ENCODE data around the gene ARPP21. TPM values are rescaled to one million over a fixed set of nuclear protein-coding genes. Genes with fewer than 3 reads are reported as not detected.
"Not testable (repeated sequence)": the region's sequence is repeated elsewhere in the genome, so short reads cannot be mapped to it uniquely, and the experiment has no call there.

ARPP21 gene
- total RNA-seq, 1 experiment from 2014 or later, result not detected

DNA sequence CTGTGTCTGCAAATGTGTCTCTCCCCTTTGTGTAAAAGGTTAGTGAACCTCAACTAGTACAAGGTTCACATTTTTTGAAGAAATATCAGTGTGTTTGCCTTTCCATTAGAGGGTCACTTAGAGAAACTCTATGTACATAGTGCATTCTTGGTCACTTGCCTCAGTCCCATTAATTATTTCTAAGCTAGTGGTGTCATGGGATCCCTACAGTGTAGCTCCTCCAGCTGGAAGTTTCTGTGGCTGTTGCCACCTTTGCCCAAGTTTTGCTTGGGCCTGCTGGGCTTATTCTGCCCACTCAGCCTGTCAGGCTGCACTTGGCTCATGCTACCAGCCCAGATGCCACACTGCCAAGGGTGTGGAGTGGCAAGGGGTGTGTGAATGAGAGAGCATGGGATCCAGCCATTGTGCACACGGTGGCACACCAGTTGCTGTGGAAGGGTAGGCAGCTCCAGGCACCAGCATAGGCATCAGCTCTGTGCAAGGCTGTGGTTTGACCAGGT lies 161.7 kb downstream of the ARPP21 start:
- Histone ChIP-seq H3K4me3 (no peak overlapping the region), H3K9me3 (replicated peaks) (no peaks in the 10 kb centered on the region), H3K4me1 (replicated peaks) (no peaks in the 10 kb centered on the region), H3K36me3 (no peaks in the 10 kb centered on the region), H3K27ac (no peak overlapping the region), H3K27me3 (replicated peaks) (no peaks in the 10 kb centered on the region)
- DNase-seq (ENCODE audit: low read depth in 1 of 2, low spot score in 2 of 2), result no peak

DNA sequence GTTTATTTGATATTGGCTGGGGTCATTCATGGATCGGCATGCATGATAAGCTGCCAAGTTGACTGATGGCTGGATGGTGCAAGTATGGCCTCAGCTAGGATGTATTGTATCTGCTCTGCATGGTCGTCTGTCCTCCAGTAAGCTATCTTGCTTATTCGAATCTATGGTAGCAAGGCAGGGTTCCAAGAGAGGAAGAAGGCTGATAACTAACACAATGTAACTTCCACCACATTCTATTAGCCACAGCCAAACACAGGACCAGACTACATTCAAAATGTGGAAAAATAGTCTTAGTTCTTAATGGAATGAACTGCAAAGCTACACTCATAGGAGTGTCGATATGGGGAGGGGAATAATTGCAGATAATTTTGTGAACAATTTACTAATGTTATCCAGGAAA lies 175.2 kb downstream of the ARPP21 start:
- Histone ChIP-seq H3K4me1 (replicated peaks) (no peaks in the 10 kb centered on the region), H3K27ac (no peak overlapping the region), H3K36me3 (no peaks in the 10 kb centered on the region), H3K27me3 (replicated peaks) (no peaks in the 10 kb centered on the region), H3K4me3 (no peak overlapping the region), H3K9me3 (replicated peaks) (no peaks in the 10 kb centered on the region)
- no peak for DNase-seq (ENCODE audit: low read depth in 1 of 2, low spot score in 2 of 2)

DNA sequence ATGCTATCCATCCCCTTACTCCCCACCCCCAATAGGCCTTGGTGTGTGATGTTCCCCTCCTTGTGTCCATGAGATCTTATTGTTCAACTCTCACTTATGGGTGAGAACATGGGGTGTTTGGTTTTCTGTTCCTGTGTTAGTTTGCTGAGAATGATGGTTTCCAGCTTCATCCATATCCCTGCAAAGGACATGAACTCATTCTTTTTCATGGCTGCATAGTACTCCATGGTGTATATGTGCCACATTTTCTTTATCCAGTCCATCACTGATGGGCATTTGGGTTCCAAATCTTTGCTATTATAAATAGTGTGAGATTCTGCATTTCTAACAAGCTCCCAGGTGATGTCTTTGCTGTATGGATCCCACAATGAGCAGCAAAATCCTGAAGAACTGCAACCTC lies 176.5 kb downstream of the ARPP21 start:
- not testable (repeated sequence) for H3K27me3 ChIP-seq (replicated peaks); DNase-seq (ENCODE audit: low read depth in 1 of 2, low spot score in 2 of 2); H3K4me1 ChIP-seq (replicated peaks); H3K36me3 ChIP-seq; H3K27ac ChIP-seq; H3K4me3 ChIP-seq; H3K9me3 ChIP-seq (replicated peaks)

DNA sequence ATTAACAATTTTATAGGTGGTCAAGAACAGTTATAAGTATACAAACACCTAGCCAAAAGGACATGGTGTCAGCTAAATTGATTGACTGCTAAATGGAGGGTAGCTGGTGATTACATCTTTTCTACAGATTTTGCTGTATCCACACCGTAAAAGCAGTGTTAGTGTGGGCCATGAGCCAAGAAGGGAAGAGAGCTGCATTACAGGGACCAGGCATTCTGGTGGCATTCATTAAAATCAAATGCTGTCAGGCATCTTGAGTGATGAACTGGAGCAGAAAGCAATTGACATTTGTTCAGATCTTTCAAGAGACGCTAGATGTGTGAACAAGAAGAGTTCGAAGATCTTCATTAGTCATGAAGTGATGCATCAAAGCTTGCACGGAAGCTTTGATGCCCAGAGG lies 177.9 kb downstream of the ARPP21 start:
- DNase-seq (ENCODE audit: low read depth in 1 of 2, low spot score in 2 of 2), result no peak
- H3K4me1 ChIP-seq (replicated peaks), result no peaks in the 10 kb centered on the region
- no peak overlapping the region for H3K4me3 ChIP-seq
- H3K36me3 ChIP-seq, result no peaks in the 10 kb centered on the region
- H3K27ac ChIP-seq, result no peak overlapping the region
- no peaks in the 10 kb centered on the region for H3K27me3 ChIP-seq (replicated peaks)
- H3K9me3 ChIP-seq (replicated peaks), result no peaks in the 10 kb centered on the region

DNA sequence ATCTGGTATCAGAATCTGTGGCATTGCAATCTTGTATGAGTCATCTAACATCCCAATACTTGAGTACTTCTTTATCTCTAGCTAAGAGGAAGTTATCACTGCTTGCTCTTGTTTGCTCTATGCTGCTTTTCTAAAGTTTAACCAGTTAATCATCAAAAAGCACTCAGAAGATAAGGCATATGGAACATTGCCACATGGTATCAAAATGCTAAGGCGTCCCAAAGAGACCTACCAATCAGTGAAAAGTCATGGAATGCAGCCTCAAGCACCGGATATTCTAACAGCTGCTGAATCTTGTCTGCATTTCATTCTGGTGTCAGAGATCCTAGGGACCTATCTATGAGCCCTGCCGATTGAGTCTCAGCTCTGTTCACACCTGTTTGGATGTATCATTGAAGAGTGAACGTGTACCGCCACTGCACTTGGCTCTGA lies 192.8 kb downstream of the ARPP21 start:
- H3K4me1 ChIP-seq (replicated peaks), result no peaks in the 10 kb centered on the region
- no peak overlapping the region for H3K27ac ChIP-seq
- H3K4me3 ChIP-seq, result no peak overlapping the region
- H3K36me3 ChIP-seq, result no peaks in the 10 kb centered on the region
- no peak for DNase-seq (ENCODE audit: low read depth in 1 of 2, low spot score in 2 of 2)
- H3K9me3 ChIP-seq (replicated peaks), result no peaks in the 10 kb centered on the region
- H3K27me3 ChIP-seq (replicated peaks), result no peaks in the 10 kb centered on the region

Measured in SJSA1 (cell line).